Omental fat pad (tissue), 4 donors: ENCODE data around the gene NCOA7. TPM values are rescaled to one million over a fixed set of nuclear protein-coding genes. Genes with fewer than 3 reads are reported as not detected.

Experiments
- ATAC-seq: fragments of 150-250 bp; one replicate; pipeline ENCODE4 v1.9.1; 2016; ENCODE audit warnings: mild to moderate bottlenecking, moderate library complexity; ENCODE audit not compliant: low FRiP score
- DNase-seq: peaks from one replicate; pipeline ENCODE4 v3.0.0-alpha.2; 2019; ENCODE audit warnings: low spot score
- CTCF ChIP-seq, 3 donors: fragments of 450-650 bp; IDR thresholded peaks; one replicate each; pipeline ENCODE4 v1.5.1; 2016 to 2017; ENCODE audit warnings: antibody characterized with exemption in 3 of 3, mild to moderate bottlenecking in 3 of 3, moderate library complexity in 2 of 3
- total RNA-seq, 4 donors: library from RNA; depleted of rRNA; stranded (reverse); fragments of >200 nt; gene quantifications; one replicate each; pipeline ENCODE4 v1.1.0, GENCODE V29; 2016

Gene NCOA7
- total RNA-seq, 4 donors from 2014 or later, result 35.3 to 137 (median 53.1) TPM

GRCh38 chr6:125867483-125867942, 76.8 kb downstream of the NCOA7 start:
- no peak for DNase-seq
- TF ChIP-seq CTCF (IDR thresholded peaks at IDR 0.05), result no peak
- peak; percentile 75 for ATAC-seq

- no peak for TF ChIP-seq CTCF (IDR thresholded peaks at IDR 0.05)
- DNase-seq (no peak), ATAC-seq (peak; percentile 25)
These were observed 77.5 kb downstream of the NCOA7 start for GRCh38 chr6:125868252-125868651.

- ATAC-seq, result no peak
These were observed 78.1 kb downstream of the NCOA7 start for GRCh38 chr6:125868678-125869395.

GRCh38 chr6:125869427-125869826, 78.7 kb downstream of the NCOA7 start:
- ATAC-seq (no peak), DNase-seq (no peak)
- TF ChIP-seq CTCF (IDR thresholded peaks at IDR 0.05), result no peak

More at GRCh38 chr6:125868678-125869395, 78.1 kb downstream of the NCOA7 start:
- DNase-seq, result no peak
- TF ChIP-seq CTCF (IDR thresholded peaks at IDR 0.05), result no peak

GRCh38 chr6:125871365-125871764, 80.6 kb downstream of the NCOA7 start:
- no peak for DNase-seq
- ATAC-seq, result no peak
- no peak for TF ChIP-seq CTCF (IDR thresholded peaks at IDR 0.05)

GRCh38 chr6:125872259-125872921, 81.6 kb downstream of the NCOA7 start:
- TF ChIP-seq CTCF (IDR thresholded peaks at IDR 0.05), result no peak
- ATAC-seq, result no peak
- no peak for DNase-seq

- no peak for ATAC-seq
- no peak for TF ChIP-seq CTCF (IDR thresholded peaks at IDR 0.05)
- no peak for DNase-seq
These were observed 91.5 kb downstream of the NCOA7 start for GRCh38 chr6:125882243-125882642.
